AG04449 (cell line): ENCODE data around the gene WDR7.

Source experiments
- CTCF ChIA-PET: fragments of 350-600 bp; formaldehyde crosslinking; extraction: SDS; loops from one replicate; lab custom pipeline; 2021; ENCODE audit warnings: antibody characterized with exemption; lab: Yijun Ruan, JAX
- POLR2A ChIA-PET: fragments of 400-600, 350-600 bp; formaldehyde crosslinking; extraction: SDS; loops from one replicate; lab custom pipeline; 2020; ENCODE audit warnings: antibody characterized with exemption, inconsistent platforms; lab: Yijun Ruan, JAX
- DNase-seq: peaks from one replicate; pipeline ENCODE4 v3.0.0-alpha.2; 2010; ENCODE audit warnings: low read depth, low spot score
- H3K4me3 ChIP-seq: 2 replicates; pipeline ENCODE4 v1.5.1; 2011; ENCODE audit warnings: low read depth, mild to moderate bottlenecking, control low read depth, low read length
- TF ChIP-seq, protein P1 (sequence below): IDR thresholded peaks from one replicate; pipeline ENCODE4 v1.5.1; 2011; ENCODE audit warnings: mild to moderate bottlenecking, moderate library complexity, low read length, control low read depth, inconsistent platforms; ENCODE audit not compliant: insufficient read depth; ENCODE audit errors: missing control alignments

WDR7 gene

DNA sequence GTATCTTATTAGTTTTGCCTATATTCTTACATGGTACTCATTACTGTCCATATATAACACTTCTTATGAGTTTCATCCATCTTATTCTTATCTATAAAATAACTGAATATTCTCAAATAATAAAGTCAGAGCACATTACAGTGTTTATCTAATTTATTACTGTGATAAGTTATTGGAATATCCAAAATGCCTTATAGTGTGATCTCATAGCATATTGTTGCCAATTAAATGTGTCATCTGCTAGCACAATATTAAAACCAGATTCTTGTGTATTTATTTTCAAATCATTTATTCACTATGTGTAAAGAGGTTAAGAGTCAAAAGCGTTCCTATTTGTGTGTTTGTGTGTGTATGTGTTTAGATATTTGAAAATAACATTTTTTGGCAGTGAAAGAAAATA lies 151.9 kb downstream of the WDR7 start:
- CTCF ChIA-PET: no interaction called here
- no peak for DNase-seq
- POLR2A ChIA-PET: no interaction called here
- H3K4me3 ChIP-seq: no peak overlapping the region
- TF ChIP-seq, protein P1, sequence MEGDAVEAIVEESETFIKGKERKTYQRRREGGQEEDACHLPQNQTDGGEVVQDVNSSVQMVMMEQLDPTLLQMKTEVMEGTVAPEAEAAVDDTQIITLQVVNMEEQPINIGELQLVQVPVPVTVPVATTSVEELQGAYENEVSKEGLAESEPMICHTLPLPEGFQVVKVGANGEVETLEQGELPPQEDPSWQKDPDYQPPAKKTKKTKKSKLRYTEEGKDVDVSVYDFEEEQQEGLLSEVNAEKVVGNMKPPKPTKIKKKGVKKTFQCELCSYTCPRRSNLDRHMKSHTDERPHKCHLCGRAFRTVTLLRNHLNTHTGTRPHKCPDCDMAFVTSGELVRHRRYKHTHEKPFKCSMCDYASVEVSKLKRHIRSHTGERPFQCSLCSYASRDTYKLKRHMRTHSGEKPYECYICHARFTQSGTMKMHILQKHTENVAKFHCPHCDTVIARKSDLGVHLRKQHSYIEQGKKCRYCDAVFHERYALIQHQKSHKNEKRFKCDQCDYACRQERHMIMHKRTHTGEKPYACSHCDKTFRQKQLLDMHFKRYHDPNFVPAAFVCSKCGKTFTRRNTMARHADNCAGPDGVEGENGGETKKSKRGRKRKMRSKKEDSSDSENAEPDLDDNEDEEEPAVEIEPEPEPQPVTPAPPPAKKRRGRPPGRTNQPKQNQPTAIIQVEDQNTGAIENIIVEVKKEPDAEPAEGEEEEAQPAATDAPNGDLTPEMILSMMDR: no peak

DNA sequence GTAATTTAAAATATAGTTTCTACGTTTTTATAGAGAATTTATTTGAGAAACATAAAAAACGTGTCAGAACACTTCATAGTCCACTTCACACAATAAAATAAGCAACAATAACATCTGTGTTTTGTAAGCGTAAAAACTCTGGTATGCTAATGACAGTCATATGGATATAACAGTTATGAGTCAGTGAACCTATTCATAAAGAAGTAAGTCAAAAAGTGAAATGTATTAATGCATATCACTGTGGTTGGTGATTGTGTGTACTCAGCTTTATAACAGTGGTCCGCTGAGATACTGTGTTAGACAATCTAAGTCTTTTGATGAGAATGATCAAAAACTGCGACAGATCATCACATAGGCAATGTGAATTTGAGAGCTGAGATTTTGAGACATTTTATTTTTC lies 153.2 kb downstream of the WDR7 start:
- H3K4me3 ChIP-seq: no peak overlapping the region
- CTCF ChIA-PET: no interaction called here
- TF ChIP-seq, protein P1: no peak
- POLR2A ChIA-PET: no interaction called here
- no peak for DNase-seq

DNA sequence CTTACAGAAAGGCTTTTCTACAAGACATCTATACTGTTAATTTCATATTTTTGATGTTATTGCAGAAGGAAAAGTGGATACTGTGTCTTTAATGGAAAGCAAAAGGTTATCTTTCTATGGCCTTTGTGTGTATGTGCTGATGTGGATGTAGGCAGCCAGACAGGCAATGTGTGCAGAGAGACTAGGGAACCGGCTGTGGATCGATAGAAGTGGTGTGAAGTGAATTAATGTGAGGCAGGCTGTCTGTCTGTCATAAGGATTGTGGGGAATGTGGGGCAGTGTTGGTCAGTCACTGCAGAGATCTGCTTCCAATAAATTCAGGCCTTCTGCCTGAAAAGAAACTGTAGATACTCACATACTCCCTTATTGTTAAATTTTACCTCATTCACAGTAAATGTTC lies 156.7 kb downstream of the WDR7 start:
- DNase-seq: no peak
- CTCF ChIA-PET: interaction anchor here (1.1 kb wide), 1 partner anchor 8 kb away, joined by 4 read pairs; no protein-coding TSS in a partner anchor
- POLR2A ChIA-PET: no interaction called here

DNA sequence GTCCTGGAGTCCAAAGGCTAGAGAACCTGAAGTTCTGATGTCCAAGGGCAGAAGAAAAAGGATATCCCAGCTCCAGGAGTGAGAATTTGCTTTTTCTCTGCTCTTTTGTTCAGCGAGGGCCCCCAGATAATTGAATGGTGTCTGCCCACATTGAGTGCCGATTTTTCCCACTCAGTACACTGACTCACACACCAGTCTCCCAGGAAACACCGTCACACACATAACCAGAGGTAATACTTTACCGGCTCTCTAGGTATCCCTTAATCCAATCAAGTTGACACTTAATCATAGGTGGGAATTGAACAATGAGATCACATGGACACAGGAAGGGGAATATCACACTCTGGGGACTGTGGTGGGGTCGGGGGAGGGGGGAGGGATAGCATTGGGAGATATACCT lies 161.5 kb downstream of the WDR7 start:
- no peak for DNase-seq
- ChIA-PET POLR2A (no interaction called here), CTCF (no interaction called here)
- H3K4me3 ChIP-seq: no peak overlapping the region
- TF ChIP-seq, protein P1: no peak

More for the DNA sequence above, 156.7 kb downstream of the WDR7 start:
- no peak overlapping the region for H3K4me3 ChIP-seq
- TF ChIP-seq, protein P1: no peak

DNA sequence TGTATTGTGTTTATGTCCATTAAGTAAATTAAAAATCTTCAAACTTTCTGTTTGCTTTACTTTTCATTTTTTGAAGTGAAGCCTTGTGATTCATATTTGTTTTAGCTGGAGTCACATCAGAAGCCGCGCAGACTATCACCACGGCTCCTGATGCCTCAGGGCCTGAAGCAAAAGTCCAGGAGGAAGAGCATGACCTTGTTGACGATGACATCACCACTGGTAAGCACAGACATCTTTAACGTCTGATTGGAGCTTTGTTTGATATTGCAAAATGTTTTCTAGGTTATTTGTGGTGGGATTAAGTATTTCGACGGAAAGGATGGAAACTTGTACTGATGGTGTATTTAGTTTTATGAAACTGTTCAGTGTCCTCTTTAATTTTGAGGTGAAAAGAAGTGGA lies 164.8 kb downstream of the WDR7 start:
- ChIA-PET POLR2A (no interaction called here), CTCF (interaction anchor here (0.9 kb wide), 1 partner anchor 9 kb away, joined by 4 read pairs; no protein-coding TSS in a partner anchor)
- no peak overlapping the region for H3K4me3 ChIP-seq
- no peak for DNase-seq
- TF ChIP-seq, protein P1: no peak

DNA sequence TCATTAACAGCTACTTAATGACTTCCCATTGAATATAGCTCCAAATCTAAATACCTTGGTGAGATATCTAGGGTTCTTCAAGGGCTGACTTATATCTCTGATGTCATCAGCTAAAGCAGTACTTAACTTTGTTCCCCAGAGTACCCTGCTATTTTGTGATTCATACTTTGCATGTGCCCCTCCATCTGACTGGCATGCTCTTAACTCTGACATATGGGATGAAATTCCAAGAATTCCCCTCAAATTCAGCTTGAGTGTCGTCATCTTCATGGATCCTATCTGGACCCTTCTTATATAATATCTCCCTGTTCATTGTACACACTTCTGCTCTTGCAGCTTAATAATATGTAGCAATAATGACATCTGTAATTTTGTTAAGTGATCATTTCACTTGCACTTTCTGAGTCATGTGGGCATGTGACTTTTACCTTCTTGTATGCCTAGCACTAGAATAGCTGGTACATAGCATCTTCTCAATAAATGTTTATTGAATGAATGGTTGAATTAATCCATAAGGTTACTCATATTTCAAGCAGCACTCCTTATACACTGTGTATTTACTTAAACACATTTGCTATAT lies 172.9 kb downstream of the WDR7 start:
- TF ChIP-seq, protein P1: no peak
- DNase-seq: no peak
- ChIA-PET POLR2A (no interaction called here), CTCF (interaction anchor here (2.1 kb wide), 1 partner anchor 35 kb away, joined by 5 read pairs; no protein-coding TSS in a partner anchor)
- H3K4me3 ChIP-seq: no peak overlapping the region
